ENCODE measurements around the gene C19orf44.
"Not testable (repeated sequence)": the region's sequence is repeated elsewhere in the genome, so short reads cannot be mapped to it uniquely, and the experiment has no call there.

The C19orf44 gene

GRCh38 chr19:16530540-16531379 is 34.6 kb downstream of the C19orf44 start:
- intact Hi-C loops (cut with DNase I), result no loop called here

GRCh38 chr19:16531380-16531669 is 35.1 kb downstream of the C19orf44 start:
- intact Hi-C loops (cut with DNase I), result no loop called here
- DNase-seq, result no peak

More at GRCh38 chr19:16530540-16531379, 34.6 kb downstream of the C19orf44 start:
- no peak for DNase-seq

- intact Hi-C loops (cut with DNase I), result no loop called here
- DNase-seq, result no peak
These were observed 36.4 kb downstream of the C19orf44 start for GRCh38 chr19:16532440-16533234.

- intact Hi-C loops (cut with DNase I), result no loop called here
- no peak for DNase-seq
These were observed 39.2 kb downstream of the C19orf44 start for GRCh38 chr19:16535381-16535780.

GRCh38 chr19:16536130-16536529 is 39.9 kb downstream of the C19orf44 start:
- intact Hi-C loops (cut with DNase I), result no loop called here

GRCh38 chr19:16537111-16537510 is 40.9 kb downstream of the C19orf44 start:
- DNase-seq, result no peak
- intact Hi-C loops (cut with DNase I), result no loop called here

More at GRCh38 chr19:16536130-16536529, 39.9 kb downstream of the C19orf44 start:
- no peak for DNase-seq

- DNase-seq, result no peak
- intact Hi-C loops (cut with DNase I), result loop anchor here (5.0 kb wide), 1 partner anchor 44 kb away; the partner anchor contains the start of genes C19orf44 and CALR3
These were observed 44.8 kb downstream of the C19orf44 start for GRCh38 chr19:16540948-16541347.

- DNase-seq, result no peak
- intact Hi-C loops (cut with DNase I), result loop anchor here (1.0 to 5.0 kb wide), 3 partner anchors 44 to 119 kb away; partner anchors contain the start of genes C19orf44, CALR3, MED26 and SMIM7
These were observed 45.4 kb downstream of the C19orf44 start for GRCh38 chr19:16541526-16542044.

- peak; percentile 90 to 99 (median 92) for DNase-seq
- intact Hi-C loops (cut with DNase I), result loop anchor here (1.0 to 5.0 kb wide), 3 partner anchors 45 to 118 kb away; partner anchors contain the start of genes C19orf44, CALR3, MED26 and SMIM7
These were observed 46.1 kb downstream of the C19orf44 start, which contains the start of gene CHERP for GRCh38 chr19:16542045-16542909. TSS of gene CHERP (minus strand) at chr19:16542437. CDS start at chr19:16542378, 59 bp downstream.

- peak in 1 of 10 donors; percentile 87 for DNase-seq
- intact Hi-C loops (cut with DNase I), result loop anchor here (1.0 to 5.0 kb wide), 3 partner anchors 46 to 117 kb away; partner anchors contain the start of genes C19orf44, CALR3, MED26 and SMIM7
These were observed 46.8 kb downstream of the C19orf44 start for GRCh38 chr19:16542910-16543472.

- not testable (repeated sequence) for DNase-seq
- intact Hi-C loops (cut with DNase I), result loop anchor here (5.0 kb wide), 1 partner anchor 46 kb away; the partner anchor contains the start of genes C19orf44 and CALR3
These were observed 47.5 kb downstream of the C19orf44 start for GRCh38 chr19:16543734-16544133.

GRCh38 chr19:16544473-16545231 is 48.5 kb downstream of the C19orf44 start:
- intact Hi-C loops (cut with DNase I), result loop anchor here (5.0 kb wide), 1 partner anchor 47 kb away; the partner anchor contains the start of genes C19orf44 and CALR3
- no peak for DNase-seq

- no peak for DNase-seq
- intact Hi-C loops (cut with DNase I), result no loop called here
These were observed 52.8 kb downstream of the C19orf44 start for GRCh38 chr19:16548956-16549355.

GRCh38 chr19:16551902-16552301 is 55.7 kb downstream of the C19orf44 start:
- DNase-seq; intact Hi-C loops (cut with DNase I): not testable (repeated sequence)

- DNase-seq, result no peak
- intact Hi-C loops (cut with DNase I), result no loop called here
These were observed 58.6 kb downstream of the C19orf44 start for GRCh38 chr19:16554776-16555175.

- intact Hi-C loops (cut with DNase I), result no loop called here
- no peak for DNase-seq
These were observed 63.6 kb downstream of the C19orf44 start for GRCh38 chr19:16559780-16560276.

GRCh38 chr19:16561382-16561781 is 65.2 kb downstream of the C19orf44 start:
- peak in 5 of 10 donors; percentile 21 to 78 (median 38) for DNase-seq
- intact Hi-C loops (cut with DNase I), result no loop called here

GRCh38 chr19:16562608-16563025 is 66.4 kb downstream of the C19orf44 start:
- intact Hi-C loops (cut with DNase I), result no loop called here
- DNase-seq, result no peak

Data from posterior cingulate gyrus (tissue), 11 donors.